ENCODE measurements around the gene NLE1.
A peak's percentile ranks its signal among the peaks of the same experiment; 100 is the strongest.
"Not testable (repeated sequence)": the region's sequence is repeated elsewhere in the genome, so short reads cannot be mapped to it uniquely, and the experiment has no call there.

Gene NLE1

DNA sequence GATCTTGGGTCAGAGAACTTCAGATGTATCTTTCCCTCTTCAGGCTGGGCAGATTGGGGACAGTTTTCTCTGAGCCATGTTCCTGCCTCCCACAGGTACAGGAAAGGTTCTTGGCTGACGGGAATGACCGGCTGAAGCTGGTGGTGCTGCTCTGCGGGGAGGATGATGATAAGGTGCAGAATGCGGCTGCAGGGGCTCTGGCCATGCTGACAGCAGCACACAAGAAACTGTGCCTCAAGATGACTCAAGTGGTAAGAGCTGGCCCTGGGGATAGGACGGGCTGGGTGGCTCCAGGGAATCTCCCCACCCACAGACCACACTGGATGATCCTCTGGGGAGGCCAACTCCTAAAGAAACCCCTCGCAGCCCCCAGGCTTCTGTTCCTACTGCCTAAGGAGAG is 41.2 kb upstream of the NLE1 start:
- no peak for DNase-seq (ENCODE audit: low spot score)
- TF ChIP-seq, protein P1, sequence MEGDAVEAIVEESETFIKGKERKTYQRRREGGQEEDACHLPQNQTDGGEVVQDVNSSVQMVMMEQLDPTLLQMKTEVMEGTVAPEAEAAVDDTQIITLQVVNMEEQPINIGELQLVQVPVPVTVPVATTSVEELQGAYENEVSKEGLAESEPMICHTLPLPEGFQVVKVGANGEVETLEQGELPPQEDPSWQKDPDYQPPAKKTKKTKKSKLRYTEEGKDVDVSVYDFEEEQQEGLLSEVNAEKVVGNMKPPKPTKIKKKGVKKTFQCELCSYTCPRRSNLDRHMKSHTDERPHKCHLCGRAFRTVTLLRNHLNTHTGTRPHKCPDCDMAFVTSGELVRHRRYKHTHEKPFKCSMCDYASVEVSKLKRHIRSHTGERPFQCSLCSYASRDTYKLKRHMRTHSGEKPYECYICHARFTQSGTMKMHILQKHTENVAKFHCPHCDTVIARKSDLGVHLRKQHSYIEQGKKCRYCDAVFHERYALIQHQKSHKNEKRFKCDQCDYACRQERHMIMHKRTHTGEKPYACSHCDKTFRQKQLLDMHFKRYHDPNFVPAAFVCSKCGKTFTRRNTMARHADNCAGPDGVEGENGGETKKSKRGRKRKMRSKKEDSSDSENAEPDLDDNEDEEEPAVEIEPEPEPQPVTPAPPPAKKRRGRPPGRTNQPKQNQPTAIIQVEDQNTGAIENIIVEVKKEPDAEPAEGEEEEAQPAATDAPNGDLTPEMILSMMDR (IDR thresholded peaks at IDR 0.05; ENCODE audit: extremely low read depth, missing control alignments) = no peak

DNA sequence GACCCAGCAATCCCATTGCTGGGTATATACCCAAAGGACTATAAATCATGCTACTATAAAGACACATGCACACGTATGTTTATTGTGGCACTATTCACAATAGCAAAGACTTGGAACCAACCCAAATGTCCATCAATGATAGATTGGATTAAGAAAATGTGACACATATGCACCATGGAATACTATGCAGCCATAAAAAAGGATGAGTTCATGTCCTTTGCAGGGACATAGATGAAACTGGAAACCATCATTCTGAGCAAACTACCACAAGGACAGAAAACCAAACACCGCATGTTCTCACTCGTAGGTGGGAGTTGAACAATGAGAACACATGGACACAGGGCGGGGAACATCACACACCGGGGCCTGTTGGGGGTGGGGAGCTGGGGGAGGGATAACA is 37.3 kb upstream of the NLE1 start:
- DNase-seq (ENCODE audit: low spot score) = not testable (repeated sequence)

DNA sequence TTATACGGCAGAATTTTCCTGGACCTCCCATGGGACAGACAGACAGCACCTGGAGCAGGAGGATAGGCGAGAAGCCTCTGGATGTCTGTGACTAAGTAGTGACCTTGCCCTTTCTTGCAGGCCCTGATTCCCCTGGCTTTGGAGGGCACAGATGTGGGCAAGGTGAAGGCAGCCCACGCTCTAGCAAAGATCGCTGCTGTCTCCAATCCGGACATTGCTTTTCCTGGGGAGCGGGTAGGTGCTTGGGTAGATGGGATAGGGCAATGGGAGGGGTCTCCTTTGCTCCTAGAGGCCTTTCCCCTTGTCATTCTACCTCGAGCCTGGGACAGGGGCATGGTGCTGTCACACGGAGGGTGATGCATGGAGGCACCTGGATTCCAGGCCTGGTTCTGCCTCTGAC is 34.8 kb upstream of the NLE1 start:
- no peak for DNase-seq (ENCODE audit: low spot score)
- TF ChIP-seq, protein P1 (IDR thresholded peaks at IDR 0.05; ENCODE audit: extremely low read depth, missing control alignments) = no peak

DNA sequence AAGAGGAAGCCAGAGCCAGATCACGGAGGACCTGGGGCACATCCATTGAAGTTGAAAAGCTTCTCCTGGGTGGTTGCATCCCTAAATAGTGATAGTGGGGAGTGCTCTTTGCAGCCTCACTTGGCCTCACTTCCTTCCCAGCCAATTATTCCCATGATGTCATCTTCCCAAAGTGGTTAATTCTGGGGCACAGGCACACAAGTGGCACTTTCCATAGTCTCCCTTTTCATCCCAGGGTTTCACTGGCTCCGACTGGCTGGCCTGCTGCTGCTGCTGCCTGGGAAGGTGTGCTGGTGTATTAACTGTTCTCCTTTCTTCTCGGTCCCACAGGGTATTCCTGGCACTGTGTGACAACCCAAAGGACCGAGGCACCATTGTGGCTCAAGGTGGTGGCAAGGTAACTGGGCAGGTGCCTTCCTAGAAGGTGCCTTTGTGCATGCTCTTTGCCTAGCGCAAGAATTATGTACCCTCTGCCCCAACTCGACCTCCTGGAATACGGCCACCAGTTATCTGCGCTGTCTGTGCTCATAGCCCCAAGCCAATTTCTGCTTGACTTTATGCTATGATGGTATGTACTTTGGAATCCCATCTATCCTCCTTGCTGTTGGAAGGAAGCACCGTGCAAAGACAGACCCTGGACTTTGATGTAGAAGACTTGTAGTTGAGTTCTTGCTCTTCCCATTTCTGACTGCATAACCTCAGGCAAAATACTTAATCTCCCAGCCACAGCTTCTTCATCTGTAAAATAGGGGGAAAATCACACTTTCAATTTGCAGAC is 33.7 kb upstream of the NLE1 start:
- no peak for DNase-seq (ENCODE audit: low spot score)
- TF ChIP-seq, protein P1 (IDR thresholded peaks at IDR 0.05; ENCODE audit: extremely low read depth, missing control alignments) = no peak

GRCh38 chr17:35174835-35175334 is 32.8 kb upstream of the NLE1 start:
- DNase-seq (ENCODE audit: low spot score) = no peak
- TF ChIP-seq, protein P1 (IDR thresholded peaks at IDR 0.05; ENCODE audit: extremely low read depth, missing control alignments) = no peak

DNA sequence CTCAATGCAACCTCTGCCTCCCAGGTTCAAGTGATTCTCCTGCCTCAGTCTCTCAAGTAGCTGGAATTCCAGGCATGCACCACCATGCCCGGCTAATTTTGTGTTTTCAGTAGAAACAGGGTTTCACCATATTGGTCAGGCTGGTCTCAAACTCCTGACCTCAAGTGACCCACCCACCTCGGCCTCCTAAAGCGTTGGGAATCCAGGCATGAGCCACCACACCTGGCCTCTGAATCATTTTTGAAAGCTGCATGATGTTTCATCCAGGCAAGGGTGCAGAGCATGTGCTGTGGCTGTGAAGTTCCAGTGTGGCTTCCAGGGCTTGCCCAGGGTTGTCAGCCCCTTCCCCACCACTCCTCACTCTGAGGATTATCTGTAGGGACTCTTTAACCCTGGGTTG is 30.2 kb upstream of the NLE1 start:
- DNase-seq (ENCODE audit: low spot score) = not testable (repeated sequence)

DNA sequence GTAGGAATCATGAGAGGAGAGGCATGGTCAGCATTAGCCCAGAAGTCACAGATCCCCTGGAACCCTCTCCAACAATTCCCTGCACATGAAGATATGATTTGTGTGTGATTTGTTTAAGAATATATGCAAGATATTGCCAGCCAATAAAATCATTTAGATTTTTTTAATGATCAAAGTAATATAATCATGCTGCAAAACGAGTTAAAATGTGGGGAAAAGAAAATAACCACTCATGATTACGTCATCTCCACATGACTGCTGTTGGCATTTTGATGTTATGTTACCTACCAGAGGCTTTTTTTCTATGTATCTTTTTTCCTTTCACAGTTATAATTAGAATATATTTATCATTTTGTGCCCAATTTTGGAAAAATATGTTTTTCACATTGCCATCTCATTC is 29.7 kb upstream of the NLE1 start:
- TF ChIP-seq, protein P1 (IDR thresholded peaks at IDR 0.05; ENCODE audit: extremely low read depth, missing control alignments) = no peak
- DNase-seq (ENCODE audit: low spot score) = no peak

DNA sequence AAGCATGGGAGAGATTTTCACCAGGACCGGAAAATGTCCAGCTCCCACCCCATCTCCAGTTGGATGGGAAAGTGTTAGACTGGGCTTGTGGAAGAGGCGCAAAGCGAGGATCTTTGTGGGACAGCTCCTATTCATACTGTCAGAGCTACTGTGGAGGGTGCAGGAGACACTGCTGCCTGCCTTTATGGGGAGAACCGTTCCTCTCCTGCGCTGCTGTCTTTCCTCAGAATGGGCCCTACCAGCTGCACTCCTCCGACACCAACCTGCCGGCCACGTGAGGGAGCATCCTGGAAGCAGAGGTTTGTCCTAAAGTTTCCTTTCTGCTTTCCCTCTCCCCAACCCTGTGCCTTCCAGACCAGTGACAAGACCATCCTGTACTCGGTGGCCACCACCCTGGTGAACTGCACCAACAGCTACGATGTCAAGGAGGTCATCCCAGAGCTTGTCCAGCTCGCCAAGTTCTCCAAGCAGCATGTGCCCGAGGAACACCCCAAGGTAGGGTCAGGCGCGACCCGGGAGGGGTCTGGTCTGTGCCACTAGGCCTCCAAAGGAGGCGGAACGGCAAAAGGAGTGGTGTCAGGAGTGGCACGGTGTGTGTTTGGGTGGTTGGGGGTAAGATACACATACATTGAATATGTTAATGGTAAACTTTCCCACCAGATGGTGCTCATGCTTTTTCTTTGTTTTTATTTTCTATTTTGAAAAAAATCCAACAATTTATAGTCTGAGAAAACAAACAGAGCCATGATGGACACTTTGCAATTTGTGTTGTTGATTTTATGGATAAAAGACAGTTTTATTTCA is 29.1 kb upstream of the NLE1 start:
- peak; percentile 56 for DNase-seq (ENCODE audit: low spot score)
- TF ChIP-seq, protein P1 (IDR thresholded peaks at IDR 0.05; ENCODE audit: extremely low read depth, missing control alignments) = peak; percentile 5
